Measurements from ENCODE around the gene GLI3. TPM values are rescaled to one million over a fixed set of nuclear protein-coding genes. Genes with fewer than 3 reads are reported as not detected.

The GLI3 gene
- polyA plus RNA-seq, 4 donors, result 13.3 to 17.0 (median 14.2) TPM

DNA sequence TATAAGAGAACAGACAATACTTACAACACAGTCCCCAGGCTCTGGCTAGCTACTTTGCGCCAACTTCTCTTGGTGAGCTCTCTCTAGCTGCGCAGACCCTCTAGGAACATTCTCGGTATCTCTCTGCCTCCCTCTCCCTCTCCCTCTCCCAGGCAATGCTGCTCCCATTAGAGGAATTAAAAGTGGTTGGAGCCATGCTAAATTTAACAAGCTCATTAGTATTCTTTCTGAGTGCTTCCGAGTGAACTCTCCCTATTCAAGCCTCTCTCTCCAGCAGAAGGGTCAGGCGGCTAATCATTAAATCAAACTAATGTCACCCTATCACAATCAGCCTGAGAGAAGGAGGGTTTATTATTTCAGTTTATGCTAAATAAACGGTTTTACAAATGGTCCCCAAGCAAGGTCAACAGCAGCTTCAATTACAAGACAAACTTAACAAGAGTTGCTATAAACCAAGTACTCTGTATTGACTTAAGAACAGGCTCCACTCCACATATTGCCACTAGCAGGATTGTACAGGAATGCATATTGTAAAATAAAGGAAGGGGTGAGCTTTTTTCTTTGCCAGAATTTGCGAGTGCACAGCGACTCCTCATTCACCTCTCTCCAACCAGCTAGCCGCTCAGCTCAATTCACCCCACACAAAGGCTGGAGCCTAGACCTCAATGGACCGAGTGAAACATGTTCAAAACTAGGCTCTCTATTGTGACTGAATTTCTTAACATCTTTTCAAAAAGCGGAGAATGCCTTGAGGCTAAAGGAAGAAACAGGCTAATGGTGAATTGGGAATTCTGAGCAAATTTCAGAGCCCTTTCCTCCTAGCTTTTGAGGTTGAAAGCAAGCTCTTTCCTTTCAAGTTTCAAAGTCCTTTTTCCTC, 84.4 kb downstream of the GLI3 start:
- DNase-seq (ENCODE audit: low read depth in 4 of 4, low spot score in 2 of 4), result peak in 2 of 4 donors; percentile 67 to 77

GRCh38 chr7:42151309-42151708, 85.7 kb downstream of the GLI3 start:
- DNase-seq (ENCODE audit: low read depth in 4 of 4, low spot score in 2 of 4), result no peak

GRCh38 chr7:42145539-42145938, 91.5 kb downstream of the GLI3 start:
- no peak for DNase-seq (ENCODE audit: low read depth in 4 of 4, low spot score in 2 of 4)

GRCh38 chr7:42144604-42145003, 92.4 kb downstream of the GLI3 start:
- no peak for DNase-seq (ENCODE audit: low read depth in 4 of 4, low spot score in 2 of 4)

GRCh38 chr7:42143711-42144600, 93.1 kb downstream of the GLI3 start:
- no peak for DNase-seq (ENCODE audit: low read depth in 4 of 4, low spot score in 2 of 4)

DNA sequence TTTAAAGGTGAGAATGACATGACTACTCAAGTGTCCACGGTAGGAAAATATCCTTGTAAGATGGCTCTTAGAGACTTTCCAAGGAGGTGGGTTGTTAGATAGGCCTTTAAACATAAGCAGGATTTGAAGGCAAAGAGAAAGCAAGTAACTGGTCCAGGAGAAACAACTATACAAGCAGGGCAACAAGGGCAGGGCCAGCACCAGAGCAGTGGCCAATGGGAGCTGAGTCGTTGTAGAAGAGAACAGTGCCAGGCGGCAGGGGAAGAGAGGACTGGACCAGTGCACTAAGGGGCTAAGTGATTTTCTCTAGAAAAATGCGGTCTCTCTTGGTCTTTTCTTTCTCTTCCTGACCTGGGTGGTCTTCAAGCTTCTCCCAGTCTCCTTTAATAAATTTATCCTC, 94.9 kb downstream of the GLI3 start:
- DNase-seq (ENCODE audit: low read depth in 4 of 4, low spot score in 2 of 4), result no peak

- no peak for DNase-seq (ENCODE audit: low read depth in 4 of 4, low spot score in 2 of 4)
These were observed 97.3 kb downstream of the GLI3 start for GRCh38 chr7:42139751-42140150.

DNA sequence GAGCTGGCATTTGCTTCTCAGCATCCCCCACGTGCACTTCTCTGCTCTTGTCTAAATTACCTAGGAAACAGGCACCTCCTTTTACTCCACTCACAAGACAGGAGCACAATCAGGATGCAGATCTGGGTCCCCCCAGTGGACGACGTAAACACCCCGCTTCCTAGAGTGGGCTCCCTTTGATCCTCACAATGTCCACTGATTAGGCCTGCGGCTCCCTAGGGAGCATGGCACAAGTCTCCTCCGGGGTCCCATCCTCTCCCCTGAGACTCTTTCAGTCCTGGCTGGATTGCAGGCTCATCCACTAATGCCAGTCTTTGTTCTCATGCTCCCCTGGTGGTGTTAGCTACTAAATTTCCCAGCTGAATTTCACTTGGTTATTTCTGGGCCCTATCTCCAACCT, 98.3 kb downstream of the GLI3 start:
- DNase-seq (ENCODE audit: low read depth in 4 of 4, low spot score in 2 of 4), result no peak

GRCh38 chr7:42137941-42138340, 99.1 kb downstream of the GLI3 start:
- no peak for DNase-seq (ENCODE audit: low read depth in 4 of 4, low spot score in 2 of 4)

DNA sequence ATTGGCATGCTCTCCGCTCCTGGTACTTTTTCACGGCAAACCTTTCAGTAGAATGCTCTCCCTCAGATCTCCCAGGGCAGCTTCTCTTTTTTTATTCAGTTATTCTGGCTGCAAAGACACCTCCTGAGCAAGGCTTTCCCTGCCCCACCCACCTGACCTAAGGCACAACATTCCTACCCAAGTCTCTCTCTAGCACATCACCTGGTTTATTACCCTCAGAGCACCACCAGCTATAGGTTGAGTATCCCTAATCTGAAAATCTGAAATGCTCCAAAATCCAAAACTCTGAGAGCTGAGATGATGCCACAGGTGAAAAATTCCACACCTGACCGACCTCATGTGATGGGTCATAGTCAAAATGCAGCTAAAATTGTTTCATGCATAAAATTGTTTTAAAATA, 99.6 kb downstream of the GLI3 start:
- no peak for DNase-seq (ENCODE audit: low read depth in 4 of 4, low spot score in 2 of 4)

DNA sequence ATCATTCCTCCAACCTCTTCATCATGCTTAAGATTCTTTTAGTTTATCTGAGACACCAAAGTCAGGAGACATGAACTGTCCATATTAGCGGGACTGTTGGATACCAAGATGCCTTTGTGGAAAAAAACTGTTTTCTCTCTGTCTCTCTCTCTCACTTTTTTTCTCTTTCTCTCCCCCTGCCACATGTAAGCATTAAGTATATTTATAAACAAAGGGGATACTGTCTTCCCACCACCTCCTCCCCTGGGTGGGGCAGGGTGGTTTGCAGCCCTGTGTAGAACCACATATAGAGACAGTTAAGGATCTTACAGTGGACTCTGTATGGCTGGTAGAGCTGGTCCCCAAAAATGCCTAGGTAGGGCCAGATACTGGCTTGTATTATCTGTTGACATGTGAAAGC, 101.3 kb downstream of the GLI3 start:
- no peak for DNase-seq (ENCODE audit: low read depth in 4 of 4, low spot score in 2 of 4)

DNA sequence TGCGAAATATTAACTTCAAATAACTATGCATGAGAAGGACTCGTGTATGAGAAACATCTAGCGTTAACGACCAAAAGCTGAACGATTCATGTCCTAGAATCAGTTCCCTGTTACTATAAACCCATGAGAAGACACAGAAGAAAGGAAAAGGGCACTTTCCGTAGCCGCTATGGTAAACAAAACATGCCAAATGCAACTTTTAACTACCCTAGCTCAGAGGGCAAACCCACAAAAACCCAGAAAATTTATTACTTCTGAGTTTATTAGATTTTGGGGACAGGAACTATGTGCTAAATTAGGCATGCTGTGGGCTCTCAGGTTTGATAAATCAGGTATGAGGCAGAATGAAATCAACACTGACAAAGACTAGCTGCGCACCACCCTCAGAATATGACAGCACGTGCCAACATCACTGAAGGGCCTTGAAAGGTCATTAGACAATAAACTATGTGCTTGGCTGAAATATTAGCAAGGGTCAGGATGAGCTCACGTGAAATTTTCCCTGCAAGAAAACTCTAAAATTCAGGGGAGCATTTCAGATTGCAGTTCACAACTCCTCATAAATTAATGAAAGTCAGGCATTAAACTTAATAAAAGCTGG, 102.6 kb downstream of the GLI3 start:
- no peak for DNase-seq (ENCODE audit: low read depth in 4 of 4, low spot score in 2 of 4)

GRCh38 chr7:42133321-42133720, 103.7 kb downstream of the GLI3 start:
- DNase-seq (ENCODE audit: low read depth in 4 of 4, low spot score in 2 of 4), result no peak

- no peak for DNase-seq (ENCODE audit: low read depth in 4 of 4, low spot score in 2 of 4)
These were observed 108.3 kb downstream of the GLI3 start for GRCh38 chr7:42128703-42129102.

- DNase-seq (ENCODE audit: low read depth in 4 of 4, low spot score in 2 of 4), result no peak
These were observed 109.8 kb downstream of the GLI3 start for GRCh38 chr7:42127232-42127622.

GRCh38 chr7:42126475-42127231, 110.4 kb downstream of the GLI3 start:
- DNase-seq (ENCODE audit: low read depth in 4 of 4, low spot score in 2 of 4), result no peak

DNA sequence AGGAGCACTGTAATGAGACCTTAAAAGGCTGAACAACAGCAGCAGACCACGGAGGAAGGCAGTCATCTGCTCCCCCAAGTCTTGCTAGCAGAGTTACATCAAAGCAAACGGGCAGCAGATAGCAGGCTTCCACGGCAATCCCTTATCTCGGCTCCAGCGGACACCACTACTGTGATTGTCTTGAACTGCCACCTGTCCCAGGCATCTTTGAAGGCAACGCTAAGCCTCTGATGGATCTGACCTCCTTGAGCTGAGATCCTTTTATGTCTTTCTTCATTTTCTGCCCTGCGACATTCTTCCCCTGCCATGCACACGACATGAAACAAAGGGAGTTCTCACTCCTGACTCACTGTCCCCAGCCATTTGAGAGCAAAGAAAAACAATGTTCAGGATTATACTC, 111.7 kb downstream of the GLI3 start:
- no peak for DNase-seq (ENCODE audit: low read depth in 4 of 4, low spot score in 2 of 4)

GRCh38 chr7:42123716-42124115, 113.3 kb downstream of the GLI3 start:
- DNase-seq (ENCODE audit: low read depth in 4 of 4, low spot score in 2 of 4), result no peak

DNA sequence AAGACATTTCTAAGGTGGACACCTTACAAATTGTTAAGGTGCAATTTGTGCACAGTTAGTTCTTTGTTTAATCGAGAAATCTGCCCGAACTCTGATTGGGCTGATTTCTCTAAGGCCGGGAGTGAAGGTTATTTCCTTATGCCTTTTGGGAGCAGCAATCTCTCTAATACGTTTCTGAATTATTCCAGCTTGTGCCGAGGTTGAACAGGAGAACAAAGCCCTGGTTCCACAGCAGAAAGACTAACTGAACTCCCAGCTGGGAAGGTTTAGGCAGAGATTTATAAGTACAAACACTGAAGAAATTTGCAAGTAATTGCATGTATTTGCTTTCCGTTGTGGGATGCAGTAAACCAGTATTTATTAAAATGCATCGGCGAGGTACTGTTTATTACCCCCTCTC, 116.8 kb downstream of the GLI3 start:
- no peak for DNase-seq (ENCODE audit: low read depth in 4 of 4, low spot score in 2 of 4)

DNA sequence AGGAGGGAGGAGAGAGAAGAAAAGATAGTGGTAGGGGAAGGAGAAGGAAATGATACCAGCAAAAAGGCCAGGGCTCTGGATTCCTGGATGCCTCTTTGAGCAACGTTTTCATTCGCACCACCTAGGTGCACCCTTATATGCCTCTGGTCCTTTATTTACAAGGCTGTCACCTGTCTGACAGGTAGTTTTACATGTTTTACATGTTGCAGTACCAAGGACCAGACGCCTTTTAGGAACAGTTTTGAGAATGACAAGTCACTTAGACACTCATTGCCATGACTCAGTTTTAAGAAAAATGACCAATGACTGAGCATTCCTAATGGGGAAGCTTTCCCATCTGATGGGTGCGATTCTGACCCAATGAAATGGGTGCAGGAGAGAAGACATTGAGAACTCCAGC, 119.8 kb downstream of the GLI3 start:
- DNase-seq (ENCODE audit: low read depth in 4 of 4, low spot score in 2 of 4), result no peak

- no peak for DNase-seq (ENCODE audit: low read depth in 4 of 4, low spot score in 2 of 4)
These were observed 121.2 kb downstream of the GLI3 start for GRCh38 chr7:42115795-42116194.

All from left renal cortex interstitium (tissue), 4 donors.